Measurements from ENCODE around the gene SLC43A3.
"Not testable (repeated sequence)": the region's sequence is repeated elsewhere in the genome, so short reads cannot be mapped to it uniquely, and the experiment has no call there.

The SLC43A3 gene

GRCh38 chr11:57405271-57405860, 21.6 kb downstream of the SLC43A3 start:
- peaks cover 26% of the 10 kb centered on the region for H4K20me1 ChIP-seq (ENCODE audit: insufficient read depth, low read length)

GRCh38 chr11:57403802-57404147, 23.1 kb downstream of the SLC43A3 start:
- H3K27ac ChIP-seq (ENCODE audit: low read length): peak overlapping the region; percentile 94
- peak overlapping the region; percentile 29; the same call in 1 of the 2 replicates for H3K9ac ChIP-seq (ENCODE audit: low read length)
- peak overlapping the region; percentile 56 for H3K4me2 ChIP-seq (ENCODE audit: low read length)
- H3K79me2 ChIP-seq (ENCODE audit: low read length): peaks cover 24% of the 10 kb centered on the region
- peaks cover 10% of the 10 kb centered on the region for H4K20me1 ChIP-seq (ENCODE audit: insufficient read depth, low read length)
- peaks cover 54% of the 10 kb centered on the region for H3K36me3 ChIP-seq (replicated peaks; ENCODE audit: low read depth, low read length)
- TF ChIP-seq CTCF (IDR thresholded peaks at IDR 0.05; ENCODE audit: low read depth, low read length) (0 out of 2 replicates have a peak, but pooled peaks have one; percentile 23), EZH2phosphoT487 (IDR thresholded peaks at IDR 0.05; ENCODE audit: low read depth) (no peak)
- peak overlapping the region; percentile 4; the same call in 1 of the 2 replicates for H3K4me3 ChIP-seq (ENCODE audit: low read length)
- no peaks in the 10 kb centered on the region for H3K27me3 ChIP-seq (ENCODE audit: low read depth, low read length)
- H3K4me1 ChIP-seq (ENCODE audit: low read length): peaks cover 61% of the 10 kb centered on the region
- no peaks in the 10 kb centered on the region for H3K9me3 ChIP-seq (ENCODE audit: insufficient read depth, low read length)
- no peak overlapping the region for H2AFZ ChIP-seq (ENCODE audit: low read depth, low read length)

More at GRCh38 chr11:57405271-57405860, 21.6 kb downstream of the SLC43A3 start:
- Histone ChIP-seq H3K4me3 (ENCODE audit: low read length) (peak overlapping the region; percentile 8; the same call in 1 of the 2 replicates), H3K4me1 (ENCODE audit: low read length) (peaks cover 77% of the 10 kb centered on the region), H3K36me3 (replicated peaks; ENCODE audit: low read depth, low read length) (peaks cover 70% of the 10 kb centered on the region), H3K9ac (ENCODE audit: low read length) (peak overlapping the region; percentile 70), H2AFZ (ENCODE audit: low read depth, low read length) (no peak overlapping the region), H3K27me3 (ENCODE audit: low read depth, low read length) (no peaks in the 10 kb centered on the region), H3K9me3 (ENCODE audit: insufficient read depth, low read length) (no peaks in the 10 kb centered on the region), H3K27ac (ENCODE audit: low read length) (peak overlapping the region; percentile 94), H3K79me2 (ENCODE audit: low read length) (peaks cover 40% of the 10 kb centered on the region), H3K4me2 (ENCODE audit: low read length) (peak overlapping the region; percentile 45)
- TF ChIP-seq EZH2phosphoT487 (IDR thresholded peaks at IDR 0.05; ENCODE audit: low read depth) (no peak), CTCF (IDR thresholded peaks at IDR 0.05; ENCODE audit: low read depth, low read length) (no peak)

GRCh38 chr11:57403003-57403801, 23.7 kb downstream of the SLC43A3 start:
- Histone ChIP-seq H3K9ac (ENCODE audit: low read length) (peak overlapping the region; percentile 29; the same call in 1 of the 2 replicates), H3K27ac (ENCODE audit: low read length) (peak overlapping the region; percentile 94), H3K36me3 (replicated peaks; ENCODE audit: low read depth, low read length) (peaks cover 50% of the 10 kb centered on the region), H3K4me1 (ENCODE audit: low read length) (peaks cover 57% of the 10 kb centered on the region), H3K4me2 (ENCODE audit: low read length) (peak overlapping the region; percentile 56), H3K79me2 (ENCODE audit: low read length) (peaks cover 21% of the 10 kb centered on the region), H3K4me3 (ENCODE audit: low read length) (peak overlapping the region; percentile 4; the same call in 1 of the 2 replicates)
- not testable (repeated sequence) for H2AFZ ChIP-seq (ENCODE audit: low read depth, low read length); H3K9me3 ChIP-seq (ENCODE audit: insufficient read depth, low read length); H3K27me3 ChIP-seq (ENCODE audit: low read depth, low read length); H4K20me1 ChIP-seq (ENCODE audit: insufficient read depth, low read length)

- H3K4me2 ChIP-seq (ENCODE audit: low read length): no peak overlapping the region
- H3K79me2 ChIP-seq (ENCODE audit: low read length): peaks cover 17% of the 10 kb centered on the region
Measured at GRCh38 chr11:57402188-57403002, 24.5 kb downstream of the SLC43A3 start.

More at GRCh38 chr11:57402188-57403002, 24.5 kb downstream of the SLC43A3 start:
- Histone ChIP-seq H3K36me3 (replicated peaks; ENCODE audit: low read depth, low read length) (peaks cover 44% of the 10 kb centered on the region), H3K9ac (ENCODE audit: low read length) (no peak overlapping the region), H3K4me3 (ENCODE audit: low read length) (no peak overlapping the region), H3K9me3 (ENCODE audit: insufficient read depth, low read length) (no peaks in the 10 kb centered on the region), H3K4me1 (ENCODE audit: low read length) (peaks cover 57% of the 10 kb centered on the region), H3K27me3 (ENCODE audit: low read depth, low read length) (no peaks in the 10 kb centered on the region), H4K20me1 (ENCODE audit: insufficient read depth, low read length) (no peaks in the 10 kb centered on the region), H3K27ac (ENCODE audit: low read length) (no peak overlapping the region), H2AFZ (ENCODE audit: low read depth, low read length) (no peak overlapping the region)
- TF ChIP-seq CTCF (IDR thresholded peaks at IDR 0.05; ENCODE audit: low read depth, low read length) (no peak), EZH2phosphoT487 (IDR thresholded peaks at IDR 0.05; ENCODE audit: low read depth) (no peak)

All from OCI-LY3 (cell line).